Activated CD4-positive, alpha-beta T cell treated with anti-CD3 and anti-CD28 coated beads, Interleukin-2, amount 10 ng/mL, durations not matched to agents 24 days and 14 days (primary cell): ENCODE results near the gene PRKG1. TPM values are rescaled to one million over a fixed set of nuclear protein-coding genes. Genes with fewer than 3 reads are reported as not detected.
"Not testable (repeated sequence)": the region's sequence is repeated elsewhere in the genome, so short reads cannot be mapped to it uniquely, and the experiment has no call there.

ENCODE experiments used
- DNase-seq: peaks from one replicate; pipeline ENCODE4 v3.0.0; 2022
- H3K27ac Mint-ChIP-seq: one replicate; pipeline ENCODE4 v1.8.0; 2022; ENCODE audit warnings: mild to moderate bottlenecking, mixed read lengths
- H3K27me3 Mint-ChIP-seq: one replicate; pipeline ENCODE4 v1.8.0; 2022; ENCODE audit warnings: mixed read lengths
- H3K36me3 Mint-ChIP-seq: one replicate; pipeline ENCODE4 v1.8.0; 2022; ENCODE audit warnings: low read depth, mild to moderate bottlenecking, mixed read lengths
- H3K4me1 Mint-ChIP-seq: one replicate; pipeline ENCODE4 v1.8.0; 2021; ENCODE audit warnings: mixed read lengths
- H3K4me3 Mint-ChIP-seq: one replicate; pipeline ENCODE4 v1.8.0; 2022; ENCODE audit warnings: mild to moderate bottlenecking, moderate library complexity, mixed read lengths
- H3K9me3 Mint-ChIP-seq: one replicate; pipeline ENCODE4 v1.8.0; 2021; ENCODE audit warnings: mixed read lengths
- intact Hi-C: fragments of 100-400 bp; cut with micrococcal nuclease; formaldehyde crosslinking; loops from one replicate; pipeline ENCODE4 v1.15.1; 2023
- total RNA-seq: library from RNA; stranded (reverse); gene quantifications from 2 replicates; pipeline ENCODE4 v1.2.3, GENCODE V29; 2022

The PRKG1 gene
- total RNA-seq, 1 donor from 2014 or later = not detected

- Mint-ChIP-seq H3K4me3 (no peak overlapping the region), H3K27ac (no peak overlapping the region), H3K36me3 (no peaks in the 10 kb centered on the region), H3K27me3 (no peaks in the 10 kb centered on the region), H3K9me3 (no peaks in the 10 kb centered on the region), H3K4me1 (no peaks in the 10 kb centered on the region)
- DNase-seq = no peak
- intact Hi-C loops = no loop called here
Measured at GRCh38 chr10:52136921-52137320, 1062.6 kb downstream of the PRKG1 start.

GRCh38 chr10:52143338-52143737, 1069.1 kb downstream of the PRKG1 start:
- no peaks in the 10 kb centered on the region for H3K36me3 Mint-ChIP-seq
- no peak overlapping the region for H3K27ac Mint-ChIP-seq
- no peaks in the 10 kb centered on the region for H3K9me3 Mint-ChIP-seq
- intact Hi-C loops = no loop called here
- no peaks in the 10 kb centered on the region for H3K27me3 Mint-ChIP-seq
- H3K4me1 Mint-ChIP-seq = no peaks in the 10 kb centered on the region
- DNase-seq = no peak
- no peak overlapping the region for H3K4me3 Mint-ChIP-seq

- Mint-ChIP-seq H3K4me1 (no peaks in the 10 kb centered on the region), H3K9me3 (no peaks in the 10 kb centered on the region), H3K4me3 (no peak overlapping the region), H3K27me3 (no peaks in the 10 kb centered on the region), H3K27ac (no peak overlapping the region), H3K36me3 (no peaks in the 10 kb centered on the region)
- intact Hi-C loops = no loop called here
- no peak for DNase-seq
Measured at GRCh38 chr10:52145636-52146035, 1071.3 kb downstream of the PRKG1 start.

- no peaks in the 10 kb centered on the region for H3K9me3 Mint-ChIP-seq
- H3K27ac Mint-ChIP-seq = no peak overlapping the region
- H3K36me3 Mint-ChIP-seq = no peaks in the 10 kb centered on the region
- DNase-seq = no peak
- intact Hi-C loops = no loop called here
- H3K4me1 Mint-ChIP-seq = no peaks in the 10 kb centered on the region
- H3K4me3 Mint-ChIP-seq = no peak overlapping the region
- no peaks in the 10 kb centered on the region for H3K27me3 Mint-ChIP-seq
Measured at GRCh38 chr10:52146766-52147165, 1072.5 kb downstream of the PRKG1 start.

GRCh38 chr10:52170776-52171175, 1096.5 kb downstream of the PRKG1 start:
- Mint-ChIP-seq H3K27me3 (no peaks in the 10 kb centered on the region), H3K4me3 (no peak overlapping the region), H3K36me3 (no peaks in the 10 kb centered on the region), H3K9me3 (no peaks in the 10 kb centered on the region), H3K4me1 (no peaks in the 10 kb centered on the region), H3K27ac (no peak overlapping the region)
- intact Hi-C loops = no loop called here
- no peak for DNase-seq

GRCh38 chr10:52172581-52172980, 1098.3 kb downstream of the PRKG1 start:
- Mint-ChIP-seq H3K4me3 (no peak overlapping the region), H3K4me1 (no peaks in the 10 kb centered on the region), H3K36me3 (no peaks in the 10 kb centered on the region), H3K27ac (no peak overlapping the region), H3K27me3 (no peaks in the 10 kb centered on the region), H3K9me3 (peaks cover 3% of the 10 kb centered on the region)
- no peak for DNase-seq
- intact Hi-C loops = no loop called here

GRCh38 chr10:52185256-52185655, 1111.0 kb downstream of the PRKG1 start:
- H3K27me3 Mint-ChIP-seq = no peaks in the 10 kb centered on the region
- no peaks in the 10 kb centered on the region for H3K36me3 Mint-ChIP-seq
- intact Hi-C loops = no loop called here
- no peaks in the 10 kb centered on the region for H3K9me3 Mint-ChIP-seq
- H3K27ac Mint-ChIP-seq = no peak overlapping the region
- DNase-seq = no peak
- H3K4me1 Mint-ChIP-seq = no peaks in the 10 kb centered on the region
- H3K4me3 Mint-ChIP-seq = no peak overlapping the region

GRCh38 chr10:52187521-52188258, 1113.4 kb downstream of the PRKG1 start:
- no peaks in the 10 kb centered on the region for H3K36me3 Mint-ChIP-seq
- no peaks in the 10 kb centered on the region for H3K9me3 Mint-ChIP-seq
- intact Hi-C loops = no loop called here
- no peak overlapping the region for H3K4me3 Mint-ChIP-seq
- H3K27ac Mint-ChIP-seq = no peak overlapping the region
- no peak for DNase-seq
- H3K27me3 Mint-ChIP-seq = no peaks in the 10 kb centered on the region
- H3K4me1 Mint-ChIP-seq = no peaks in the 10 kb centered on the region

- no peaks in the 10 kb centered on the region for H3K27me3 Mint-ChIP-seq
- no peaks in the 10 kb centered on the region for H3K4me1 Mint-ChIP-seq
- DNase-seq = no peak
- H3K36me3 Mint-ChIP-seq = no peaks in the 10 kb centered on the region
- no peak overlapping the region for H3K4me3 Mint-ChIP-seq
- no peaks in the 10 kb centered on the region for H3K9me3 Mint-ChIP-seq
- intact Hi-C loops = no loop called here
- no peak overlapping the region for H3K27ac Mint-ChIP-seq
Measured at GRCh38 chr10:52191049-52191448, 1116.8 kb downstream of the PRKG1 start.

GRCh38 chr10:52194191-52194590, 1119.9 kb downstream of the PRKG1 start:
- Mint-ChIP-seq H3K9me3 (no peaks in the 10 kb centered on the region), H3K27me3 (no peaks in the 10 kb centered on the region), H3K36me3 (no peaks in the 10 kb centered on the region), H3K4me1 (no peaks in the 10 kb centered on the region), H3K27ac (no peak overlapping the region), H3K4me3 (no peak overlapping the region)
- intact Hi-C loops = no loop called here
- DNase-seq = no peak

GRCh38 chr10:52194716-52195115, 1120.4 kb downstream of the PRKG1 start:
- no peak for DNase-seq
- Mint-ChIP-seq H3K36me3 (no peaks in the 10 kb centered on the region), H3K4me1 (no peaks in the 10 kb centered on the region), H3K27me3 (no peaks in the 10 kb centered on the region), H3K27ac (no peak overlapping the region), H3K9me3 (no peaks in the 10 kb centered on the region), H3K4me3 (no peak overlapping the region)
- intact Hi-C loops = no loop called here

- Mint-ChIP-seq H3K9me3 (no peaks in the 10 kb centered on the region), H3K4me3 (no peak overlapping the region), H3K36me3 (no peaks in the 10 kb centered on the region), H3K27ac (no peak overlapping the region), H3K27me3 (no peaks in the 10 kb centered on the region), H3K4me1 (no peaks in the 10 kb centered on the region)
- intact Hi-C loops = no loop called here
- DNase-seq = no peak
Measured at GRCh38 chr10:52197098-52197497, 1122.8 kb downstream of the PRKG1 start.

- no peak overlapping the region for H3K27ac Mint-ChIP-seq
- no peaks in the 10 kb centered on the region for H3K27me3 Mint-ChIP-seq
- no peaks in the 10 kb centered on the region for H3K36me3 Mint-ChIP-seq
- intact Hi-C loops = no loop called here
- no peak for DNase-seq
- H3K4me3 Mint-ChIP-seq = no peak overlapping the region
- no peaks in the 10 kb centered on the region for H3K4me1 Mint-ChIP-seq
- no peaks in the 10 kb centered on the region for H3K9me3 Mint-ChIP-seq
Measured at GRCh38 chr10:52198540-52198939, 1124.3 kb downstream of the PRKG1 start.

- intact Hi-C loops, H3K4me3 Mint-ChIP-seq: not testable (repeated sequence)
Measured at GRCh38 chr10:52204906-52205305, 1130.6 kb downstream of the PRKG1 start.

GRCh38 chr10:52208365-52208764, 1134.1 kb downstream of the PRKG1 start:
- intact Hi-C loops = no loop called here
- Mint-ChIP-seq H3K27ac (no peak overlapping the region), H3K4me1 (no peaks in the 10 kb centered on the region), H3K4me3 (no peak overlapping the region), H3K27me3 (no peaks in the 10 kb centered on the region), H3K9me3 (no peaks in the 10 kb centered on the region), H3K36me3 (no peaks in the 10 kb centered on the region)
- no peak for DNase-seq

More at GRCh38 chr10:52204906-52205305, 1130.6 kb downstream of the PRKG1 start:
- not testable (repeated sequence) for DNase-seq, H3K27ac Mint-ChIP-seq, H3K36me3 Mint-ChIP-seq, H3K4me1 Mint-ChIP-seq, H3K9me3 Mint-ChIP-seq, H3K27me3 Mint-ChIP-seq
